K562 (cell line): ENCODE results near the gene GMPR. TPM values are rescaled to one million over a fixed set of nuclear protein-coding genes. Genes with fewer than 3 reads are reported as not detected.

Experiments used
- ATAC-seq: fragments of 200-7000 bp; cut with Tn5 transposase; 3 replicates; pipeline ENCODE4 v1.9.1; 2020; ENCODE audit warnings: moderate library complexity
- BruUV-seq: library from RNA; stranded (reverse); fragments of 400-500 nt; replicated peaks from 2 replicates; lab custom pipeline; 2021; lab: Mats Ljungman, UMichigan
- CTCF ChIA-PET: fragments of 300-600 bp; formaldehyde crosslinking; extraction: SDS; loops from one replicate; lab custom pipeline; 2021; ENCODE audit warnings: low intra/inter-chr PET ratio; lab: Yijun Ruan, JAX
- POLR2A ChIA-PET: fragments of 300-600, 350-650 bp; sonication (Branson Sonifier 250); formaldehyde crosslinking; extraction: SDS; loops from one replicate; lab custom pipeline; 2021; ENCODE audit warnings: antibody characterized with exemption, inconsistent platforms; lab: Yijun Ruan, JAX
- DNase-seq, 4 experiments: peaks; one replicate each; pipeline versions ENCODE4 v3.0.0 to v3.0.0-alpha.2; 2011 to 2018; ENCODE audit warnings: low spot score in 3 of 4, mixed read lengths in 3 of 4; ENCODE audit errors: extremely low read depth in 1 of 4
- FAIRE-seq: peaks from 2 replicates; lab custom pipeline; 2011; peaks lifted over from hg19 to GRCh38; lab: Jason Lieb, UNC
- H2AFZ ChIP-seq: 2 replicates; pipeline ENCODE4 v1.6.0; 2011; ENCODE audit warnings: low read depth, low read length, control low read depth, inconsistent platforms
- H3K27ac ChIP-seq: fragments of 200-600 bp; 3 replicates; pipeline ENCODE4 v1.8.0; 2011; ENCODE audit warnings: low read depth, mild to moderate bottlenecking, control low read depth, inconsistent platforms, low read length, moderate library complexity, mixed read lengths; ENCODE audit errors: extremely low read depth
- H3K27me3 ChIP-seq, 2 experiments: fragments of 300-600 bp in 1 of 2; 2 replicates in 1 of 2; 3 replicates in 1 of 2; pipeline versions ENCODE4 v1.6.0 to v1.8.0; 2011; ENCODE audit warnings: inconsistent platforms in 2 of 2, low read length in 2 of 2, mild to moderate bottlenecking in 1 of 2, mixed read lengths in 1 of 2, moderate library complexity in 1 of 2; ENCODE audit not compliant: control insufficient read depth in 2 of 2, insufficient read depth in 2 of 2
- H3K36me3 ChIP-seq: fragments of 300-600 bp; 3 replicates; pipeline ENCODE4 v1.8.0; 2011; ENCODE audit warnings: mild to moderate bottlenecking, low read length, inconsistent platforms; ENCODE audit not compliant: control insufficient read depth, insufficient read depth
- H3K4me1 ChIP-seq, 2 experiments: fragments of 200-600 bp in 1 of 2; replicated peaks in 1 of 2; 2 replicates in 1 of 2; 3 replicates in 1 of 2; pipeline versions ENCODE4 v1.5.1 to v1.8.0; 2011; ENCODE audit warnings: inconsistent platforms in 2 of 2, low read length in 2 of 2, mild to moderate bottlenecking in 1 of 2, mixed read lengths in 1 of 2, moderate library complexity in 1 of 2; ENCODE audit not compliant: control insufficient read depth in 2 of 2, insufficient read depth in 2 of 2
- H3K4me2 ChIP-seq: 2 replicates; pipeline ENCODE4 v1.6.1; 2011; ENCODE audit warnings: low read length, control low read depth, inconsistent platforms, mixed read lengths; ENCODE audit not compliant: insufficient read depth
- H3K4me3 ChIP-seq: fragments of 200-600 bp; sonication (generic), shearing (Covaris generic); 2 replicates; pipeline ENCODE4 v1.5.1; 2016; ENCODE audit warnings: control low read depth, inconsistent platforms
- H3K79me2 ChIP-seq: fragments of 200-600 bp; 3 replicates; pipeline ENCODE4 v1.8.0; 2011; ENCODE audit warnings: low read length, inconsistent platforms; ENCODE audit not compliant: control insufficient read depth, insufficient read depth
- H3K9ac ChIP-seq, 2 experiments: 2 replicates each; pipeline versions ENCODE4 v1.6.0 to v1.6.1; 2011; ENCODE audit warnings: low read depth in 2 of 2, low read length in 2 of 2, control low read depth in 1 of 2, inconsistent platforms in 1 of 2, mild to moderate bottlenecking in 1 of 2, mixed read lengths in 1 of 2; ENCODE audit not compliant: insufficient read depth in 1 of 2
- H3K9me1 ChIP-seq: one replicate; pipeline ENCODE4 v1.6.0; 2011; ENCODE audit warnings: inconsistent platforms, mild to moderate bottlenecking, low read length, moderate library complexity; ENCODE audit not compliant: control insufficient read depth, insufficient read depth
- H3K9me3 ChIP-seq: replicated peaks from 2 replicates; pipeline ENCODE4 v1.5.1; 2011; ENCODE audit warnings: low read depth, low read length, inconsistent platforms; ENCODE audit not compliant: control insufficient read depth, insufficient read depth
- H4K20me1 ChIP-seq: replicated peaks from 2 replicates; pipeline ENCODE4 v1.6.1; 2011; ENCODE audit warnings: low read length, inconsistent platforms, mixed read lengths; ENCODE audit not compliant: control insufficient read depth, insufficient read depth
- BRD9 ChIP-seq: fragments of 450-650 bp; IDR thresholded peaks from 2 replicates; pipeline ENCODE4 v1.6.1; 2018; ENCODE audit warnings: low read depth; ENCODE audit not compliant: partially characterized antibody
- E4F1 ChIP-seq: fragments of 250-450 bp; sonication (Bioruptor Pico); IDR thresholded peaks from 2 replicates; pipeline ENCODE4 v1.5.0; 2021; ENCODE audit warnings: mild to moderate bottlenecking, borderline replicate concordance
- HDAC1 ChIP-seq, 2 experiments: fragments of 450-650 bp; IDR thresholded peaks; 2 replicates each; pipeline ENCODE4 v1.6.1; 2016 to 2017; ENCODE audit warnings: inconsistent platforms in 1 of 2, mild to moderate bottlenecking in 1 of 2, moderate library complexity in 1 of 2
- MGA ChIP-seq: fragments of 450-650 bp; IDR thresholded peaks from 2 replicates; pipeline ENCODE4 v1.6.1; 2016; ENCODE audit warnings: mild to moderate bottlenecking, moderate library complexity
- SIN3B ChIP-seq: fragments of 450-650 bp; IDR thresholded peaks from 2 replicates; pipeline ENCODE4 v1.6.1; 2017; ENCODE audit warnings: low read depth, mild to moderate bottlenecking, moderate library complexity
- ZBTB9 ChIP-seq: fragments of 450-650 bp; formaldehyde crosslinking; IDR thresholded peaks from 2 replicates; pipeline ENCODE4 v1.4.0; 2020; ENCODE audit warnings: mild to moderate bottlenecking, moderate library complexity
- ZNF830 ChIP-seq: fragments of 250-450 bp; sonication (Bioruptor Pico); IDR thresholded peaks from 2 replicates; pipeline ENCODE4 v1.5.0; 2021; ENCODE audit warnings: mild to moderate bottlenecking
- WGBS: fragments of 100-300 bp; shearing (Covaris generic); methylation state at CpG from one replicate; pipeline ENCODE4 v1.1.6; 2016; ENCODE audit warnings: low coverage, mixed read lengths; ENCODE audit not compliant: insufficient coverage; ENCODE audit errors: missing lambda C conversion rate; 5-methylcytosine and 5-hydroxymethylcytosine counted together
- in situ Hi-C: fragments of 300-500 bp; cut with MboI; formaldehyde crosslinking; loops from 4 replicates; pipeline ENCODE4 v1.15.0; 2018; ENCODE audit warnings: inconsistent platforms, mixed read lengths
- intact Hi-C: fragments of 100-400 bp; cut with micrococcal nuclease; formaldehyde crosslinking; loops from 2 replicates; pipeline ENCODE4 v1.14.2; 2022
- polyA plus RNA-seq, 8 experiments: library from polyadenylated mRNA; depleted of rRNA in 4 of 8; stranded (reverse) in 5 of 8; unstranded in 3 of 8; fragments of >200 nt; fragmentation: Nextera tagmentation in 2 of 8; fragmentation: Illumina TruSeq in 1 of 8; extraction: Ambion mirVana in 2 of 8; extraction: Trizol in 1 of 8; gene quantifications; 2 replicates each; pipeline versions ENCODE4 v1.2.1 to v1.2.3, GENCODE V29; 2011 to 2014; ENCODE audit warnings: inconsistent platforms in 1 of 8, missing spikeins in 1 of 8
- total RNA-seq, 7 experiments: library from RNA; depleted of rRNA in 6 of 7; stranded (reverse); fragments of >200 nt in 6 of 7; fragmentation: Illumina TruSeq in 2 of 7; extraction: Trizol in 2 of 7; gene quantifications; 2 replicates each; pipeline versions ENCODE4 v1.2.1 to v1.2.3, GENCODE V29; 2011 to 2021; ENCODE audit warnings: low replicate concordance in 1 of 7

Gene GMPR
- total and polyA plus RNA-seq, 9 of the 15 experiments (the other 6 are each of a cell fraction or from before 2014, with no cell fraction given) = 34.6 to 83.7 (median 49.8) TPM

GRCh38 chr6:16305246-16305725 lies 66.9 kb downstream of the GMPR start:
- no peak for DNase-seq
- in situ Hi-C loops (no loop called here), intact Hi-C loops (no loop called here)
- H3K9me3 ChIP-seq = no peaks in the 10 kb centered on the region
- 51% methylated on average over 6 of the region's 7 CpGs for WGBS
- peak; percentile 11 for FAIRE-seq
- CTCF ChIA-PET = no interaction called here
- no peaks in the 10 kb centered on the region for H3K36me3 ChIP-seq
- no peak overlapping the region for H3K4me3 ChIP-seq
- POLR2A ChIA-PET = no interaction called here
- peaks cover 0 to 19% of the 10 kb centered on the region in 2 experiments; a peak in 3 of 5 replicates for H3K4me1 ChIP-seq
- no peaks in the 10 kb centered on the region for H4K20me1 ChIP-seq
- no peaks in the 10 kb centered on the region for H3K79me2 ChIP-seq
- no peak overlapping the region for H3K4me2 ChIP-seq
- BruUV-seq = no TSS peak
- no peak overlapping the region for H3K27ac ChIP-seq
- no peaks in the 10 kb centered on the region for H3K27me3 ChIP-seq
- H2AFZ ChIP-seq = no peak overlapping the region
- no peak overlapping the region for H3K9ac ChIP-seq
- no peaks in the 10 kb centered on the region for H3K9me1 ChIP-seq
- no peak for ATAC-seq
- TF ChIP-seq E4F1 (CRISPR knock-in tag) (no peak), ZBTB9 (no peak), BRD9 (no peak), ZNF830 (no peak), MGA (no peak), HDAC1 (IDR thresholded peaks at IDR 0.05) (no peak), SIN3B (no peak)
